Inferior parietal cortex (tissue), 1 donor: ENCODE results near the gene IMMP2L.
"Not testable (repeated sequence)": the region's sequence is repeated elsewhere in the genome, so short reads cannot be mapped to it uniquely, and the experiment has no call there.

Experiments used
- DNase-seq: peaks from one replicate; pipeline ENCODE4 v3.0.0-alpha.2; 2016; ENCODE audit errors: extremely low spot score

IMMP2L gene

DNA sequence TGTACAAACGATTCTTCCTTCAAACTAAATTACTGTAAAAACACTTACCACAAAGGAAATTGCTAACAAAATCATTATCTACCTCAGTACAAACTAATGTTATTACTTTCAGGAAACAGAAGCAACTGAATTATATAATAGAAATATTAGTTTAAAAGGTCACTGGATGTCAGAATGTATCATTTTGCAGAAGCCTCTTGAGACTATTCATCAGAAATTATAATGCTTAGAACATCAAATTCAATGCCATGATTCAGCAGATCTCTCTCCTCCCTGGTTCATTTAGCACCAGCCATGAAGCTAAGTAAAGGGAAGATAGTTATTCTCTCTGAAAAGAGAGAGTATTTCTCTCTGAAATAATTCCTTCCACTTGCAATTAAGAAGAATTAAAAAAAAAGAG lies 223.3 kb downstream of the IMMP2L start:
- no peak for DNase-seq

DNA sequence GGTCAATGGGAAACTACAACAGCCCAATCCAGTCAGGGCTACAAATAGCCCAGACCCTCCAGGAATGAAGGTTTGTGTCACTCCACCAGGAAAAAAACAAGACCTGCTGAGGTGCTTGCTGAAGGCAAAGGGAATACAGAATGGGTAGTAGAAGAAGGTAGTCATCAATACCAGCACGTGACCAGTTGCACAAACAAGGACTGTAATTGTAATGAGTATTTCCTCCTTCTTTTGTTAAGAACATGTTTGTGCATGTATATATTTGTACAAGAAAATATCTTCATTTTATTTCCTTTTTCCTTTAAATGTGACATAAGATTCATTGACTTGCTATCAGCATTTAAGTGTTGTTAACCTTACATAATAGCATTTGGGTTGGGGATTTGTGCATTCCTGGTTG lies 229.3 kb downstream of the IMMP2L start:
- no peak for DNase-seq

DNA sequence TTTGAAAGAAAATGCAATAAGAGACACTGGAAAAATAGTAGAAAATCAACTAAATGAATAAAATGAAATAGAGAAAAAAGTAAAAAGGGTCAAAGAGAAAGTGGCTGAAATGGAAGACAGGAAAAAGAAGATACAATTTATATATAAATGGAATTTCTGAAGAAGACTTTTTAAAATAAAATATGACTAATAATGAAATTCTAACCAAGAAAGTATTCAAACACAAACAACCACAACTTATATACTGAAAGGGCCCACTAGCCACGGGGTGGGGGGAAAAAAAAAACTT lies 232.1 kb downstream of the IMMP2L start:
- DNase-seq = no peak

DNA sequence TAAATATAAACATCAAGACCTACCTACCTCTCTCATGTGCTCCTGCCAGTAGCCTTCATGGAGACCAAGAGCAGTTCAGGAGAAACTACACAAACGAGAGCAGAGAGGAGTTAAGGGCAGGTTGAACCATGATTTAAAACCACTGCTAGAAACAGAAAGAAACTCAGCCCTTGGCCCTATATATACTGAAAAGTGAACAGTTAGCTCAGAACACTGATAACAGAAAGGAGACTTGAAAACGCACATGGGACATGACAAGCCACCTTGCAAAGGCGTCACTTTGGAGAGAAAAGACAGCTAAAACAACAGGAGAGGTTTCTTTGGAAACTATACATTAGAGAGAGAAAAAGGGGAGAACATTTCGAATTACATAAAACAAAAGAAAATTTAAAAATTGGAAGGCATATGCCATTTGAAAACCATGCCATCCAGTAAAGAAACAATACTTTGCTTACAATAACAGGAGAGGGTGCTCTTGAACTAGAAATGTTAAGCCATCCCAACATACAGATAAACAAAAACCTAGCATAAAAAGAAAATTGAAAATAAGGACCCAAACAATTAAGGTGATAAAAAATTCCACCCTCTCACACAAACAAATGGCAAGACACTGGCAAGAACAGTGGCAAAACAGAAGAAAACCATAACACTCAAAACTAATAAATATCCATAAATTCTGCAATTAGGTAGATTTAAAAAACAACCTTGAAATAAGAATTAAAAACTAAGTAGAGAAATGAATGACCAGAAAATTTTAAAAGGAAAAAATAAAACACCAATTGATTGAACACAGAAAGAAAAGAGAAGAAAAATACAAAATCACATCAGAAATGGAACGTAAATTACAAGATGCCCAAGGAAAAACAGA lies 232.7 kb downstream of the IMMP2L start:
- no peak for DNase-seq

DNA sequence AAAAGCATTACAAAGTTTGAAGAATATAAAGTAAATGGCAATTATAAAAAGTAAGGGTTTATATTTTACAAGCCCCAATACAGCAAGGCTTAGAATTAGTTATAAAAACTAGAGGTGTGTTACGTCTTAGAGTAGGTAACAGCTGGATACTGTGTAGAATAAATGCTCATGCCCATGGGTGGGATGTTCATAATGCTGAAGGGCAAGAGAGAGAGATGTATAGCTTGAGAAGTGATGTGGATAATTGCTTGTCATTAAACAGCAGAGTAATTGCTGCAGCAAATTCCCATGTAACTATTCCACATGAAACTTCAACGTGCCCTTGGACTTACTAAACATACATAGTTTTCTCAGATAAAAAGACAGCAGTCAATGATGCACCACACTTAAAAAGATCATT lies 233.8 kb downstream of the IMMP2L start:
- no peak for DNase-seq

DNA sequence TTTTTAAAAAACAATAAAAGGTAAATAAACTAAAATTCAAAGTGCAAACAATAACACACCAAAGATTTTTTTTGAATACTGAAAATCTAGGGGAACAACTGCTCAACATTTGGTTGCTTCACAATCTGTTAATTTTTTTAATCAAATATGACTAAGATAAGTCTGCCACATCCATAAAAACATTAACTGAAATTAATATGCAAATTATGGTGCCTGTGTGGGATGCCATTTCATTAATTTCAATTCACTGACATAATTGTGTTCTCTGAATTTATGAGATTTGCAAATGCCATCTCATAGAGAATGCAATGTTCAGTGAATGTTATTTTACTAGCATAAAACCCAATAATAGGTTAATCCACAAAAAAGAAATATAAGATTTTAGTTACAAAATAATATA lies 237.5 kb downstream of the IMMP2L start:
- DNase-seq = no peak

DNA sequence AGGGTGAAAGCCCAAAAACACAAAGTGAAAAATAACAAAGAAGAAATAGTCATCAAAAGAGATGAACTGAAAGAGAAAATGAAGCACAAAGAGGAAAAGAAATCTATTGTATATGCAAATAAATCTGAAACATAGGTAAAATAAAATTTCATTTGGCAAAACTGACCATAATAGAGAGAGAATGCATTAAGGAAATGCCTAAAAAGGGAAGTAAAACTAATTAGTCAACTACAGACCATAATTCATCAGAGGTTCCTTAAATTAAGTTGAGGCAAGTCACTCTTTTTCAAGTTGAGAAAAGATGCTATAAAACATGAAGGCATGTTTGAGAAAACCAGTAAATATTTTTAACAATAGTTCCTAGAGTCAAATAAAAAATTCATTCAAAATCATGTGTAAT lies 238.1 kb downstream of the IMMP2L start:
- DNase-seq = no peak

DNA sequence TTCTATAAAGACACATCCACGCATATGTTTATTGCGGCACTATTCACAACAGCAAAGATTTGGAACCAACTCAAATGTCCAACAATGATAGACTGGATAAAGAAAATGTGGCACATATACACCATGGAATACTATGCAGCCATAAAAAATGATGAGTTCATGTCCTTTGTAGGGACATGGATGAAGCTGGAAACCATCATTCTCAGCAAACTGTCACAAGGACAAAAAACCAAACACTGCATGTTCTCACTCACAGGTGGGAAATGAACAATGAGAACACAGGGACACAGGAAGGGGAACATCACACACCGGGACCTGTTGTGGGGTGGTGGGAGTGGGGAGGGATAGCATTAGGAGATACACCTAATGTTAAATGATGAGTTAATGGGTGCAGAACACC lies 238.6 kb downstream of the IMMP2L start:
- not testable (repeated sequence) for DNase-seq

DNA sequence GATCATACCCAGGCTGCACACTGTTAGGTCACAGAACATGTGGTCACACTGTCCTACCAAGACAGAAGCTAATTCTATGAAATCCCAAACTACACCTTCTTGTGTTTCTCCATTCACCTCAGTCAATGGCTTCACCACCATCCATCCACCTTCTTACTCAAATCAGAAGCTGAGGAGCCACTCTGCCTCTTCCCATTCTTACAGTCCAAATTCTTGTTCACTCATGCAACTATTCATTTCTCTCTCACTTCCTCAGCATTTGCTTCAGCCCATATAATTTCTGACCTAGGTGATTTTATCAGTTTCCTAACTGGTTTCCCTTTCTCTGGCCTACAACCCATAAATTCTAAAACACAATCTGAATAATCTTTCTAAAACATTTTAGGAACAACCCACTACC lies 242.2 kb downstream of the IMMP2L start:
- no peak for DNase-seq

DNA sequence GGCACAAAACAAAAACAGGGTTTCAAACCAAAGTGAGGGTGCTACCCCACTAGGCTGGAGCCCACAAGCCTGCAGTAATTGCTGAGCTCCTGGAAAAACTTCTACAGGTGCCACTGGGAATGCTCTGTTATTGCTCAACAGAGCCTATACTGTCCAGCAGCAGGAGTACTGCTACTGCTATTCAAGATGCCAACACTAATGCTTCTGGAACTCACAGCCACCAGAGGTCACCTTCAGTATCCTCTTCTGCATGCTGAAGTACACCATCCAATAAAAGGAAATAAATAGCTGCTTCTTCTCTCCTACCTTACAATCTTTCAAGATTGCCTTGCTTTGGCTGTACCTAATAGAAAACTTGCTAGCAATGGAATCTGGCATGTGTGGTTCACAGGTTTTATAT lies 249.3 kb downstream of the IMMP2L start:
- no peak for DNase-seq

DNA sequence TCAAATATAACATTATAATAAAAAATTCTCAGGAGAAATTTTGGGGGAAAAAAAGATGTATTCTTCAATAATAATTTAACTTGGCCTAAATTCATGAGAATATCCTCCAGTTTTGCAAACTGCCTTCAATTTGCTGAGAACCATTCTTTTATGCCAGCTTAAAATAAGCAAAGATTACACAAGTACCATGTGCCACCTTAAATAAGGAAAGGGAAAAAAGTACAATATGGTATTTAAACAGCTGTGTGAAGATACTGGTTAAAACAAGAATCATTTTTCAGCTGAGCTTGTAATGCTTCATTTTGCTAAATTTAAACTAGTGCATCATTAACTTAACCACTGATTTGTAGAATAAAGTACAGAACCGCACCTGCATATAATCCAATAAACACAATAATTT lies 253.6 kb downstream of the IMMP2L start:
- peak; percentile 53 for DNase-seq

DNA sequence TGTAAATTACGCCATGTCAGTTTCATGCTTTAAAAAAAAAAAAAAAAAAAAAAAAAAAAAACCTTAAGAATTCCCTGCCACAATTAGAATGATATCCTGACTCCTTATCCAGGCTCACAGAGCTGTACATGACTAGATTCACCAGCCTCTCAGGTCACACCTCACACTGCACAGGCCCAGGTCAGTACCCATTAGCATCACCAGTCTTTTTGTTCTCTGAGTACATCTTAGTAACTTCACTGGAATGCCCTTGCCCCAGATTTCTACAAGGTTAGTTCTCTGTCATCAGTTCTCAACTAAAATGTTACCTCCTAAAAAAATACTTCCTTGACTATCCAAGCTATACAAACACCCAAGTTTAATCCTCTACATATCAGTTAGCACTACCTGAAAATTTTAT lies 260.4 kb downstream of the IMMP2L start:
- no peak for DNase-seq

DNA sequence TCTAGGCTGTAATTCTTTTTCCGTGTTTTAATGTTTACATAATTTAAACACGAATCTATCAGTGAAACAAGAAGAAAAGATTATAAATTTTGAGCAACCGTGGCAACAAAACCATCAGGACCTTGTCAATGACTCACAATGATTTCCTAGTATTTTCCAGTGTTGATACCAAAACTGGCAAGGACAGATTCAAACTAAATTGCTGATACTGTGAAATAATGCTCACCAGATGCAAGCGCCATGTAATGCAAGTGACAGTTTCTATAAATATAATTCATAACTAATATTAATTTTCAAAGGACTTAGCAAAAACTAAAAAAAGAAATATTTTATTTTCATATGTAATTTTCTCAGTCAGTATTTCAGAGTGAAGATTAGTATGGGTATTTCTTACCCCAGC lies 267.8 kb downstream of the IMMP2L start:
- DNase-seq = no peak

DNA sequence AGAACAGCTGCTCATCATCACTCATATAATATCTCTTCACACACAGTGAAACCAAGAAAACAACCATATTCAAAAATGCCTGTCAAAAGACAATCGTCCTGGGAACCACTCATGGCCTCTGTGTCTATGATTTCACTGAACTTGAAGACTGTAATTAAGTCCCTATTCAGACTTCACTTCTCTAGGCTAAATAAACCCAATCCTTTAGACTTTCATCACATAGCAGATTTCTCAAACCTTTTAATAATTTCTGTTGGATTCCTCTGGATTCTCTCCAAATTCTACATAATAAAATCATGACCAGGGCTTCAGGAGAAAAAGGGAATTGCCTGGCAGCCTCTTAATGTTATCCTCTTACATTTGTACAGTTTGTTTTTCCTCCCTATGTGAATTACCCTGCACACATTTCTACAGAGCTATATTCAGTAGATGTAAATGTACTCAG lies 270.2 kb downstream of the IMMP2L start:
- no peak for DNase-seq

DNA sequence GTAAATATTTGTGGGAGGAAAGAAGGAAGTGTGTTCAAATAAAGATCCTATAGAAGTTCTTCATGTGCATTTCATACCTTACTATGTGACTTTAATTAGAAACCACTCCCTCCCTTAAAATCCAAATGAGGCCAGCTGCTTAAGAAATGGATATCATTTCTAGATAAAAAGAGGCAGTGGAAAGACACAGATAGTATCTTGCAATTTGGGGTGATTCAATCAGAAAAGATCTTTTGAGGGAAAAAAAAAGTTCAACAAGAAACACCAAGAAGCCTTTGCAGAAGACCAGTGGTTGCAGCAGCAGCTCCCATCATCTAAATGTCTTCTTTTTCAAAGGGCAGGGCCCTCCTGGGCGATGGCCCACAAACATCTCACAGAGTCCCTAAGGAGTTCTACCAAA lies 271.3 kb downstream of the IMMP2L start:
- DNase-seq = no peak

DNA sequence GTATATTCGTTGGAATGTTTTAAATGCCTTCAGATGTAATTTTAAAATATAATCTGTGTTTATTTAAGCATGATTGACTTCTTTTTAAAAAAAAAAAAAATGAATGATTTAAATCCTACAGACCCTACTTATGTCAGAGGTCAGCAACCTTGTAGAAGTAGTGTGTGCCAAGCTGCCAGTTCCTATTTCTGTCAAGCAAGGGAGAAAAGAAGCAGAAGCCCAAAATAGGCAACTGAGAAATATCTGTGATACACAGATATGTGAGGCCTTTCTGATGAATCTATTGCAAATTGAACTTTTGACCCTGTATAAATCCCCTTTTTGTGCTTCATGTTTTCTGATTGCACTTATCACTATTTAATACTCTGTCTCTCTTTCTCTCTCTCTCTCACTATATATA lies 271.9 kb downstream of the IMMP2L start:
- DNase-seq = no peak

DNA sequence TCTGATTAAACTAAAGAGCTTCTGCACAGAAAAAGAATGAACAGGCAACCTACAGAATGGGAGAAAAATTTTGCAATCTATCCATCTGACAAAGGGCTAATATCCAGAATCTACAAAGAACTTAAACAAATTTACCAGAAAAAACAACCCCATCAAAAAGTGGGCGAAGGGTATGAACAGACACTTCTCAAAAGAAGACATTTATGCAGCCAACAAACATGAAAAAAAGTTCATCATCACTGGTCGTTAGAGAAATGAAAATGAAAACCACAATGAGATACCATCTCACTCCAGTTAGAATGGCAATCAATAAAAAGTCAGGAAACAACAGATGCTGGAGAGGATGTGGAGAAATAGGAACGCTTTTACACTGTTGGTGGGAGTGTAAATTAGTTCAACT lies 273.9 kb downstream of the IMMP2L start:
- not testable (repeated sequence) for DNase-seq

DNA sequence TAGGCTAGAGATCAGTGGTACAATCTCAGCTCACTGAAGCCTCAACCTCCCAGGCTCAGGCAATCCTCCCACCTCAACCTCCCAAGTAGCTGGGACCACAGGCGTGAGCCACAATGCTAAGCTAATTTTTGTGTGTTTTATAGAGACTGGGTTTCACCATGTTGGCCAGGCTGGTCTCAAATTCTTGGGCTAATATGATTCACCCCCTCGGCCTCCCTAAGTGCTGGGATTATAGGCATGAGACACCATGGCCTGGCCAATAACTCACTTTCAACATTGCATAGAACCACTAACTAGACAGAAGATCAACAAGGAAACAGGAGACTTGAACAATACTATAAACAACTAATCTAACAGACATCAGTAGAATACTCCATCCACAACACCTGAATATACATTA lies 279.7 kb downstream of the IMMP2L start:
- DNase-seq = no peak

DNA sequence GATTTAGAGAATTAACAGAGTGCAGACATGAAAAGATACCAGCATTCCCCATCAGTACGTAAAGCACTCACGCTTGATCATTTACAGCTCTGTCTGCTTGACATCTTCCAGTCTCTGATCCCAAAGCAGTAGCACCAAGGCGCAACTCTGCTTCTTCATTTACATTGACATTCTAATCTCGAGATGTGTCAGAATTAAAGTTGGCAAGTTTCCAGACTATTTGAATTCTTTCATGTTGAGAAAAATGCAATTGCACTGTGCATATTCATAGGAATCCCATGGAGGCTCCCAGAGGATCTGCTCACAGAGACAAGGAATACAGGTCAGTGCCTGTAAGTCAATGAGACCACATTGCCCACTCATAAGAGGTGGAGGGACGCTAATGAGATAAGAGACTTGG lies 287.4 kb downstream of the IMMP2L start:
- DNase-seq = peak; percentile 29

DNA sequence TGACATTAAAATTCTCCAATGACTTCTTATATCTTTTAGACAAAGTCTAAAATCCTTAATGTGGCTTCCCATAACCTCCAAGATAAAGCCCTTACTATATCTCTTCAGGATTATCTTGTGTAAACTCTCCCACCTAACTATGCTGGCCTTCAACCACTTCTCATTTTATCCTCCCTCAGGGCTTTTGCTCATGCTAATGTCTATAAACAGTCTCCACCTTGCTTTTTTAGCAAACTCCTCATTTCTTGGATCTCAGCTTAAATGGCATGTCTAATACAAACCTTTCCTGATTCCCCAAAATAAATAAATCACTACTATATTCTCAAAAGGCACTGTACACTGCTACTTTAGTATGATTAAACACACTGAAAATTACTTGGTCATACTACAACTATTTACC lies 290.2 kb downstream of the IMMP2L start:
- DNase-seq = no peak

DNA sequence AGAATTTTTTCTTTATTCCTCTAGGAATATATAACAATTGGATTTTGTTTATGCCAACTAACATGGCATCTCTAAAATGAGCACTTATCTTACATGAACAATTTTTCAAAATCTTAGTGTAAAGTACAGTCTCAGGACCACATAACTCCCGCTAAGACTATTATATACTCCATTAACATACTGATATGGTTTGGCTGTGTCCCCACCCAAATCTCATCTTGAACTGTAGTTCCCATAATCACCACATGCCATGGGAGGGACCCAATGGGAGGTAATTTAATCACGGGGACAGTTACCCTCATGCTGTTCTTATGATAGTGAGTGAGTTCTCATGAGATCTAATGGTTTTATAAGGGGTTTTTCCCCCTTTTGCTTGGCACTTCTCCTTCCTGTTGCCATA lies 291.5 kb downstream of the IMMP2L start:
- DNase-seq = not testable (repeated sequence)

DNA sequence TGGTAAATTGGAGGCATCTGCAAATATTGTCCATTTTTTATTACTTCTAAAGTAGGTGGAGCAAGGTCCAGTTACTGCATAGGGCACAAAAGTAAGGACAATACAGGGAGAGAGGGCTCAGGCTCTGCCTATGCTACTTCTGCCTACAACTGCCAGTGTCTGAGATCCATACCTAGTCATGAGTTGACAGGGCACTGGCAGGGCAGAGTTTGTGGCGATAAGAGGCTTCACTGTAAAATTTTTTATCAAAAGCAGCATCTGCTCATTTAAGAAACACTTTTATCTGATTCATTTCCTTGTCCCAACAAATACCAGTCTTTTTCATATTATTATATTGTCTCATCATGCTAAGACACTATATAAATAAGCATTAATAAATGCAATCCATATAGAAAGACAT lies 293.4 kb downstream of the IMMP2L start:
- no peak for DNase-seq

DNA sequence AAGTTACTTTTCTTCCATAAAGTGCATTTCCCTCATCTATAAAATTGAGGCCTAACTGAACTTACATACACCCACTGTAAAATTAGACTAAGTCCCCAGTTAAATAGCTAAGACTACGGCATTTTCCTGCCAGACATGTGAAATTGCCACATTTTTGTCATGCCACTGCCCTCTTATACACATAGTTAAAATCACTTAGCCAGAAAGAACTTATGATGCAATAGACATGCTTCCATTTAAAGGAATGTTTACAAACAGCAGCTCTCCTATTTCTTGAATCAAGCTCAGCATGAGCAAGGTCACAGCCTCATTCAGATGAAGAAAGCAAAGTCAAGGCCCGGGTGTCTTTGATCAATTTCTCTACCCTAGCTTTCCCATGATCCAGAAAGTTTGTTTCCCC lies 295.7 kb downstream of the IMMP2L start:
- DNase-seq = no peak

DNA sequence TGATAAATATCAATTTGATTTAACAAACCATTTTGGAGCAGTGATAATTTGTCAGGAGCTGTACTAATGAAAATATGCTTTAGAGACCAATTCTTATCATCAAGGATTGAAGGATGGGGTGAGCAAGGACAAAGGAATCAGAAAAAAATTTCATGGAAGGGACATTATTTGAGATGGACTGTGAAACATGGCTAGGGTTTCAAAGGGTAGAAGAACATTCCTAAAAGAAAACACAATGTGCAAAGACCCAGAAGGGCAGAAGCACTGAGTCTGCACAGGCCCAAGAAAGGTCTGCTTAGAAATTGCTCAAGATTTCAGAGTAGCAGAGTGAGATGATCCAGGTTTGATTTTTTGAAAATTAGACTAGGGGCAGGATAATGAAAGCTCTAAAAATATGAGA lies 296.9 kb downstream of the IMMP2L start:
- DNase-seq = no peak
